OCI-LY3 (cell line): ENCODE results near the gene UPK3BL2.
"Not testable (repeated sequence)": the region's sequence is repeated elsewhere in the genome, so short reads cannot be mapped to it uniquely, and the experiment has no call there.

ENCODE experiments used
- H2AFZ ChIP-seq: fragments of 200-600, 300-600 bp; shearing (Covaris generic); 2 replicates; pipeline ENCODE4 v1.6.0; 2014; ENCODE audit warnings: antibody characterized with exemption, low read depth, low read length
- H3K27ac ChIP-seq: fragments of 200-600, 300-600 bp; sonication (generic); 2 replicates; pipeline ENCODE4 v1.5.1; 2014; ENCODE audit warnings: mild to moderate bottlenecking, low read length, moderate library complexity, mixed read lengths
- H3K27me3 ChIP-seq: fragments of 200-600, 300-600 bp; sonication (generic); 2 replicates; pipeline ENCODE4 v1.6.1; 2014; ENCODE audit warnings: low read depth, low read length, mixed read lengths
- H3K36me3 ChIP-seq: fragments of 200-600, 300-600 bp; sonication (generic); replicated peaks from 2 replicates; pipeline ENCODE3; 2014; ENCODE audit warnings: low read depth, low read length, mixed read lengths
- H3K4me1 ChIP-seq: fragments of 300-600, 200-600 bp; sonication (generic); 2 replicates; pipeline ENCODE4 v1.6.1; 2014; ENCODE audit warnings: low read length, mixed read lengths
- H3K4me2 ChIP-seq: fragments of 200-600, 300-600 bp; sonication (generic); 2 replicates; pipeline ENCODE4 v1.6.1; 2014; ENCODE audit warnings: low read length, mixed read lengths
- H3K4me3 ChIP-seq: fragments of 300-600, 200-600 bp; sonication (generic); 2 replicates; pipeline ENCODE4 v1.5.1; 2014; ENCODE audit warnings: antibody characterized with exemption, mild to moderate bottlenecking, low read length, moderate library complexity
- H3K79me2 ChIP-seq: fragments of 300-600, 200-600 bp; shearing (Covaris generic); 2 replicates; pipeline ENCODE4 v1.6.1; 2014; ENCODE audit warnings: mild to moderate bottlenecking, low read length, mixed read lengths
- H3K9ac ChIP-seq: fragments of 300-600, 200-600 bp; shearing (Covaris generic); 2 replicates; pipeline ENCODE4 v1.6.0; 2014; ENCODE audit warnings: mild to moderate bottlenecking, low read length, moderate library complexity
- H3K9me3 ChIP-seq: fragments of 200-600, 300-600 bp; shearing (Covaris generic); 2 replicates; pipeline ENCODE4 v1.6.1; 2014; ENCODE audit warnings: low read length, mixed read lengths; ENCODE audit not compliant: insufficient read depth
- H4K20me1 ChIP-seq: fragments of 200-600, 300-600 bp; sonication (generic); 2 replicates; pipeline ENCODE4 v1.6.1; 2016; ENCODE audit warnings: low read length, mixed read lengths; ENCODE audit not compliant: insufficient read depth

The UPK3BL2 gene, protein sequence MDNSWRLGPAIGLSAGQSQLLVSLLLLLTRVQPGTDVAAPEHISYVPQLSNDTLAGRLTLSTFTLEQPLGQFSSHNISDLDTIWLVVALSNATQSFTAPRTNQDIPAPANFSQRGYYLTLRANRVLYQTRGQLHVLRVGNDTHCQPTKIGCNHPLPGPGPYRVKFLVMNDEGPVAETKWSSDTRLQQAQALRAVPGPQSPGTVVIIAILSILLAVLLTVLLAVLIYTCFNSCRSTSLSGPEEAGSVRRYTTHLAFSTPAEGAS

DNA sequence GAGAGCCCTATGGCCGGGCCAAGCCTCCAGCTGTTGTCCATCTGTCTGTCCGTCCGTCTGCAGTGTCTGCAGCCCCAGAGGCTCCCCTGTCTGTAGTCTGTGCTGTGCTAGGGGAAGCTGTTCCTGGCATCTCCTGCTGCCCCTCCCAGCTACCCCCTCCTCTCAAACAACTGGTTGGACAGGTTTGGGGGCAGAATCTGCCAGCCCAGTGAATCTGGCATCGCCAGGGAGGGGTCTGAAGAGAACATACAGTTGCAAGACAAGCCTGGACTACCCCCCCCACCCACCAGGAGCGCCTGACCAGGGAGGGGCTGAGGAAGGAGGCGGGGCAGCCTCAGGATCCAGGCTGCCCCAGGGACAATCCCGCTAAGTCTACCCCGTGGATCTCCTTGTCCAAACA is at the start of gene UPK3BL2:
UPK3BL2 (minus strand) TSS at position 101 of the 400 bp plus-strand sequence; CDS start at position 41, 60 bp downstream.
- not testable (repeated sequence) for H3K27me3 ChIP-seq, H3K79me2 ChIP-seq, H3K4me1 ChIP-seq, H4K20me1 ChIP-seq, H3K9me3 ChIP-seq, H3K36me3 ChIP-seq, H2AFZ ChIP-seq, H3K9ac ChIP-seq, H3K4me2 ChIP-seq, H3K4me3 ChIP-seq, H3K27ac ChIP-seq

DNA sequence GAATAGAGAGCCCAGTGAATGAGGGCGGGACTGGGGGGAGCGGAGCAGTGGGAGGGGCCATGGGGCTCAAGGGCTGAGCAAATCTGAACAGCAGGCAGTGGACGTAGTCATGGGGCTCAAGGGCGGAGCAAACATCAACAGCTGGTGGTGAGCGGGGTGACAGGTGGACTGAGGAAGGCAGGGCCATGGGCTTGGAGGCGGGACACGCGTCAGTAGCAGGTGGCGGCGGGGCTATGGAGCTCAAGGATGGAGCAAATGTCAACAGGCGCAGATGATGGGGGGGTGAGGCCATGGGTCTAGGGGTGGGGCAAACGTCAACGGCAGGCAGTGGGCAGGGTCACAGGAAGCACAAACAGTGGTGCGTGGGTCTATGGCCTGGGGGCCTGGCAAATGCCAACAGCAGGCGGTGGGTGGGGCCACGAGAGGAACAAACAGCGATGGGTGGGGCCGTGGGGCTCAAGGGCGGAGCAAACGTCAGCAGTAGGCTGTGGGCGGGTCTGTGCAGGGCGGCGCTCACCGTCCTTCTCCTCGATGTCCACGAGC is 49.1 kb upstream of the UPK3BL2 start:
- not testable (repeated sequence) for H3K4me2 ChIP-seq, H3K36me3 ChIP-seq, H2AFZ ChIP-seq

DNA sequence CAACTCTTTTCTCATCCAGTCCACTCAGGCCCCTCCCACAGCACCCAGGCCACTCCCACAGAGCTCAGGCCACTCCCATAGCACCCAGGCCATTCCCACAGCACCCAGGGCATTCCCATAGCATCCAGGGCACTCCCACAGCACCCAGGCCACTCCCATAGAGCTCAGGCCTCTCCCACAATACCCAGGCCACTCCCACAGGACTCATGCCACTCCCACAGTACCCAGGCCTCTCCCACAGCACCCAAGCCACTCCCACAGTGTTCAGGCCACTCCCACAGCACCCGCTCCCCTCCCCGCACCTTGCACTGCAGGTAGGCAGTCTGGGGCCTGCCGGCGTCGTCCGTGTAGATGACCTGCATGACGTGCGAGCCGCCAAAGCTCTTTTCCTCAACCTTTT is 46.4 kb upstream of the UPK3BL2 start:
- not testable (repeated sequence) for H3K4me3 ChIP-seq, H3K4me1 ChIP-seq, H3K36me3 ChIP-seq, H3K9ac ChIP-seq, H3K27me3 ChIP-seq, H3K27ac ChIP-seq, H3K9me3 ChIP-seq, H2AFZ ChIP-seq, H4K20me1 ChIP-seq, H3K79me2 ChIP-seq, H3K4me2 ChIP-seq

More for the DNA sequence above, 49.1 kb upstream of the UPK3BL2 start:
- not testable (repeated sequence) for H3K27ac ChIP-seq, H3K27me3 ChIP-seq, H3K9me3 ChIP-seq, H3K4me1 ChIP-seq, H4K20me1 ChIP-seq, H3K79me2 ChIP-seq, H3K9ac ChIP-seq, H3K4me3 ChIP-seq

DNA sequence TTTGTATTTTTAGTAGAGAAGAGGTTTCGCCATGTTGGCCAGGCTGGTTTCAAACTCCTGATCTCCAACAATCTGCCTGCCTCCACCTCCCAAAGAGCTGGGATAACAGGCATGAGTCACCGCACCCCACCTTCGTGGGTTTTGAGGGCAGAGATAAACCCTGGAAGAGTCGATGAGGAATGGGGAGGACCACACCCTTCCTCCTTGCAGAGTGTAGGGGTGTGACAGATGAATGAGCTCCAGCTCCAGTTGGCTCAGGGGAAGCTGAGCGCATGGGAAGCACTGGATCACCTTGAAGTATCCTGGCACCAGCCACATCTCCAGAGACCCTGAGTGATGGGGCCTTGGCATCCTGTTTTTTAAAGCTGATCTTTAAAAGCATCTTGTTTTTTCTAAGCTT is 40.0 kb upstream of the UPK3BL2 start:
- H3K27ac ChIP-seq, H3K4me2 ChIP-seq, H3K9ac ChIP-seq, H3K27me3 ChIP-seq, H3K79me2 ChIP-seq, H2AFZ ChIP-seq, H4K20me1 ChIP-seq, H3K4me1 ChIP-seq, H3K9me3 ChIP-seq, H3K4me3 ChIP-seq, H3K36me3 ChIP-seq: not testable (repeated sequence)

DNA sequence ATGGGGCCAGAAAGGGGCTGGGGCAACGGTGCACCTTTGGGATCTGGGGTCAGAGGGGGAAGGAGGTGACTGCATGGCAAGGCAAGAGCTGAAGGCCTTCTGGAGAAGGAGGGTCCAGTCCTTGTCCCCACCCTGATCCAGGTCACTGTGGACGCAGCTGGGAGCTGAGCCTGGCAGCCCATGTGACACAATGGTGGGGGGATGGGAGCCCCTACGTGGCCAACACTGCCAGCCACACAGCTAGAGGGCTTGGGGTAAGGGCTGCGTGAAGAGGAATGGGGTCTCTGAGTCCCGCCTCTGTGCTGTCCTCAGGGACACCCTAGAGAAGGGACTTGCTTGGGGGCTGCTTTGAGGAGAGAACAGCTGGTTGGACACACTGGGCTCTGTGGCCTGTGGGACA is 38.2 kb upstream of the UPK3BL2 start:
- not testable (repeated sequence) for H3K9me3 ChIP-seq, H4K20me1 ChIP-seq, H3K36me3 ChIP-seq, H3K4me1 ChIP-seq, H3K9ac ChIP-seq, H3K27ac ChIP-seq, H3K4me3 ChIP-seq, H3K4me2 ChIP-seq, H3K79me2 ChIP-seq, H2AFZ ChIP-seq, H3K27me3 ChIP-seq

DNA sequence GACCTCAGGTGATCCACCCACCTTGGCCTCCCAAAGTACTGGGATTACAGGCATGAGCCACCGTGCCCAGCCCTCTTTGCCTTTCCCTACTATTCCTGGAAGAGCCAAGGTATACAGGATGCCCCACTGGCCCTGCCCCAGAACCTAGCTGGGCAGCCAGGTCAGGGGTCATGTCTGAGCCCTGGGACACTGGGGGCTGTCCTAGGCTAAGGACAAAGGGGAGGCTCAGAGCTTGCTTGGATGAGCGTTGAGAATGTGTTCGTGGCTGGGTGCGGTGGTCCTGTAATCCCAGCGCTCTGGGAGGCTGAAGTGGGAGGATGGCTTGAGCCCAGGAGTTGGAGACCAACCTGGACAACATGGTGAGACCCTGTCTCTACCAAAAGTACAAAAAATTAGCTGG is 35.0 kb upstream of the UPK3BL2 start:
- H4K20me1 ChIP-seq, H3K4me1 ChIP-seq, H3K9ac ChIP-seq, H3K4me3 ChIP-seq, H3K27me3 ChIP-seq, H2AFZ ChIP-seq, H3K79me2 ChIP-seq, H3K9me3 ChIP-seq, H3K27ac ChIP-seq, H3K36me3 ChIP-seq, H3K4me2 ChIP-seq: not testable (repeated sequence)

DNA sequence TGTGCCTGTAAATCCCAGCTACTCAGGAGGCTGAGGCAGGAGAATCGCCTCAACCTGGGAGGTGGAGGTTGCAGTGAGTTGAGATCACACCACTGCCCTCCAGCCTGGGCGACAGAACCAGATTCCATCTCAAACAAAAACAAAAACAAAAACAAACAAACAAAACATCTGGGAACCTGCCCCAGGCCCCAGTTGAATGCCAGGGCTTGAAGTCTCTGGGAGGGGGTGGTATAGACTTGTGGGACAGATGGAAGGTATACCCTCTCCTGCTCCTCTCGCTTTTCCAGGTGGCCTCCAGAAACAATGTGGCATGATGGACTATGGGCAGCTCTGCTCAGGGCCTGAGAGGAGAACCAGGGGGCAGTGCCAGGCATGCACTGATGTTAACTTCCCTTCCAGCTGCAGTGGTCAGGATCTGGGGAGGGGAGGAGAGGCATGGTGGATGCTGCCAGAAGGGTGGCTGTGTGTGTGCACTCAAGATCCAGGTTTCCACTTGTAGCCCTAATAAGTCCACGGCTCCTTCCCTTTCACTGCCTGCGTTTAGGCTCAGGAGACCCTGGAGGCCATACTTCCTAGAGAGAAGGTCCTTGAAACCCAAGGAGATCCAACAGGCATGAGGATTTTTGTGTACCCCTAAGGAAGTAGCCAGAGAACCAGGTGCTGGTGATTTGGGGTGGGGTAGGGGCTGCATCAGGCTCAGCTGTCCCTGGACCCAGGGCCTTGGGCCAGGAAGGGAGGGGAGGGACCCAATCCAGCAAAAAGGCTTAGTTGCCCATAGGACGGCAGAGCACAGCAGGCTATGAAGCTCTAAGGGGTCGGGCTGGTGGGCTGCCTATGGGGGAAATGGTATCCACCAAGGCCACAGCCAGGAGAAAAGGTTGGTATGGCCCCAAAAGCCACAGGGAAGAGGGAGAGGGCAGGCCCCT is 34.1 kb upstream of the UPK3BL2 start:
- H3K4me2 ChIP-seq, H4K20me1 ChIP-seq, H3K27ac ChIP-seq, H3K4me1 ChIP-seq, H3K9me3 ChIP-seq, H3K4me3 ChIP-seq, H2AFZ ChIP-seq, H3K79me2 ChIP-seq, H3K36me3 ChIP-seq, H3K9ac ChIP-seq, H3K27me3 ChIP-seq: not testable (repeated sequence)

DNA sequence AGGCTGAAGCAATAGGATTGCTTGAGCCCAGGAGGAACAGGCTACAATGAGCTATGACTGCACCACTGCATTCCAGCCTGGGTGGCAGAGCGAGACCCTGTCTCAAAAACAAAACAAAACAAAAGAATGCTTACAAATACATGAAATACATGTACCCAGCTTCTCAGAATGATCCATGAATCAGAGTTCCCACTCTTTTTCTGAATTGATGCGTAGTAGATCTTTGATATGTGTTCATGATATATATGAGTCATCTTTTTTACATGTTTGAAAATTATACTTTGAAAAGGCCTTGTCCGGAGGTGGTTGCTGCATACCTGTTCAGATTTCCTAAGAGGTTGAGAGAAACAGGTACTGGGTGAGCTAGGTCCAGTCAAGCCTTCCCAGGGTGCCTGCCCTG is 32.9 kb upstream of the UPK3BL2 start:
- not testable (repeated sequence) for H2AFZ ChIP-seq, H3K4me3 ChIP-seq, H3K79me2 ChIP-seq, H3K27ac ChIP-seq, H3K9me3 ChIP-seq, H3K4me2 ChIP-seq, H3K36me3 ChIP-seq, H4K20me1 ChIP-seq, H3K9ac ChIP-seq, H3K27me3 ChIP-seq, H3K4me1 ChIP-seq

DNA sequence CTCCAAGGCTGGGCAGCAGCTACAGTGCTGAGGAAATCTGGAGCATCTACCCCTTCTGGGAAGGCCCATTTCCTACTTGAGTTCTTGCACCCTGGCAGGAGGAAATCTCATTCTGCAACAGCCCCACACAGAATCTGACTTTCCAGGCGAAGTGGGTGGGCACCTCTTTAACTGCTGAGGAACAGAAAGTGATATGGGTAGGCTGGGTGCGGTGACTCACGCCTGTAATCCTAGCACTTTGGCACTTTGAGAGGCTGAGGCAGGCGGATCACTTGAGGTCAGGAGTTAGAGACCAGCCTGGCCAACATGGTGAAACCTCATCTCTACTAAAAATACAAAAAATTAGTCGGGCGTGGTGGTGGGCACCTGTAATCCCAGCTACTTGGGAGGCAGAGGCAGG is 31.1 kb upstream of the UPK3BL2 start:
- H3K27ac ChIP-seq, H3K27me3 ChIP-seq: not testable (repeated sequence)

More for the DNA sequence above, 31.1 kb upstream of the UPK3BL2 start:
- not testable (repeated sequence) for H3K4me3 ChIP-seq, H3K9me3 ChIP-seq, H3K4me2 ChIP-seq, H3K79me2 ChIP-seq, H4K20me1 ChIP-seq, H2AFZ ChIP-seq, H3K9ac ChIP-seq, H3K36me3 ChIP-seq, H3K4me1 ChIP-seq
